Uterus (tissue), 2 donors: ENCODE results near the gene ARMC2.

Experiments
- POLR2A ChIP-seq, 2 donors: fragments of 450-650 bp; IDR thresholded peaks; one replicate each; pipeline ENCODE4 v1.6.1; 2016; ENCODE audit warnings: antibody characterized with exemption in 2 of 2, mild to moderate bottlenecking in 1 of 2, moderate library complexity in 1 of 2
- TF ChIP-seq, protein P1 (sequence below), 4 experiments: fragments of 200-600 bp in 2 of 4; fragments of 450-650 bp in 2 of 4; sonication (generic) in 2 of 4; IDR thresholded peaks; one replicate each; pipeline ENCODE4 v1.5.1; 2016 to 2019; ENCODE audit warnings: antibody characterized with exemption in 4 of 4, mild to moderate bottlenecking in 2 of 4, moderate library complexity in 1 of 4

DNA sequence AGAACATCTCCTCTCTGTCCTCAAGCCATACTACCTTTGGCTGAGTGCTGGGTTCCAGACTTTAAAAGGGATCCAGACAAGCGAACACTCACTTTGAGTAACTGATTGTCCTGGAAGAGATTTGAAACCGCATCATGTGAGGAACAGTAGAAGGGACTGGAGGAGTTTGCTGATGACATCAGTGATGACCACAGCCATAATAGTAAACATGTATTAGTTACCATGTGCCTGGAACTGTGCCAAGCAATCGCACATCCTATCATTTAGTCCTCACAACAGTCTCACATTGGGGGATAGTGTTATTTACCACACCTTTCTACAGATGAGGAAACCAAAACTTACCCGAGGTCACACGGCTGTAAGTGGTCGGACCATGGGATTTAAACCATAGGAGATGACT is 39.8 kb downstream of the ARMC2 start:
- TF ChIP-seq, protein P1, sequence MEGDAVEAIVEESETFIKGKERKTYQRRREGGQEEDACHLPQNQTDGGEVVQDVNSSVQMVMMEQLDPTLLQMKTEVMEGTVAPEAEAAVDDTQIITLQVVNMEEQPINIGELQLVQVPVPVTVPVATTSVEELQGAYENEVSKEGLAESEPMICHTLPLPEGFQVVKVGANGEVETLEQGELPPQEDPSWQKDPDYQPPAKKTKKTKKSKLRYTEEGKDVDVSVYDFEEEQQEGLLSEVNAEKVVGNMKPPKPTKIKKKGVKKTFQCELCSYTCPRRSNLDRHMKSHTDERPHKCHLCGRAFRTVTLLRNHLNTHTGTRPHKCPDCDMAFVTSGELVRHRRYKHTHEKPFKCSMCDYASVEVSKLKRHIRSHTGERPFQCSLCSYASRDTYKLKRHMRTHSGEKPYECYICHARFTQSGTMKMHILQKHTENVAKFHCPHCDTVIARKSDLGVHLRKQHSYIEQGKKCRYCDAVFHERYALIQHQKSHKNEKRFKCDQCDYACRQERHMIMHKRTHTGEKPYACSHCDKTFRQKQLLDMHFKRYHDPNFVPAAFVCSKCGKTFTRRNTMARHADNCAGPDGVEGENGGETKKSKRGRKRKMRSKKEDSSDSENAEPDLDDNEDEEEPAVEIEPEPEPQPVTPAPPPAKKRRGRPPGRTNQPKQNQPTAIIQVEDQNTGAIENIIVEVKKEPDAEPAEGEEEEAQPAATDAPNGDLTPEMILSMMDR (IDR thresholded peaks at IDR 0.05), result no peak
- TF ChIP-seq POLR2A (IDR thresholded peaks at IDR 0.05), result no peak
